ENCODE measurements around the gene TNFAIP2.
A peak's percentile ranks its signal among the peaks of the same experiment; 100 is the strongest.

The TNFAIP2 gene

DNA sequence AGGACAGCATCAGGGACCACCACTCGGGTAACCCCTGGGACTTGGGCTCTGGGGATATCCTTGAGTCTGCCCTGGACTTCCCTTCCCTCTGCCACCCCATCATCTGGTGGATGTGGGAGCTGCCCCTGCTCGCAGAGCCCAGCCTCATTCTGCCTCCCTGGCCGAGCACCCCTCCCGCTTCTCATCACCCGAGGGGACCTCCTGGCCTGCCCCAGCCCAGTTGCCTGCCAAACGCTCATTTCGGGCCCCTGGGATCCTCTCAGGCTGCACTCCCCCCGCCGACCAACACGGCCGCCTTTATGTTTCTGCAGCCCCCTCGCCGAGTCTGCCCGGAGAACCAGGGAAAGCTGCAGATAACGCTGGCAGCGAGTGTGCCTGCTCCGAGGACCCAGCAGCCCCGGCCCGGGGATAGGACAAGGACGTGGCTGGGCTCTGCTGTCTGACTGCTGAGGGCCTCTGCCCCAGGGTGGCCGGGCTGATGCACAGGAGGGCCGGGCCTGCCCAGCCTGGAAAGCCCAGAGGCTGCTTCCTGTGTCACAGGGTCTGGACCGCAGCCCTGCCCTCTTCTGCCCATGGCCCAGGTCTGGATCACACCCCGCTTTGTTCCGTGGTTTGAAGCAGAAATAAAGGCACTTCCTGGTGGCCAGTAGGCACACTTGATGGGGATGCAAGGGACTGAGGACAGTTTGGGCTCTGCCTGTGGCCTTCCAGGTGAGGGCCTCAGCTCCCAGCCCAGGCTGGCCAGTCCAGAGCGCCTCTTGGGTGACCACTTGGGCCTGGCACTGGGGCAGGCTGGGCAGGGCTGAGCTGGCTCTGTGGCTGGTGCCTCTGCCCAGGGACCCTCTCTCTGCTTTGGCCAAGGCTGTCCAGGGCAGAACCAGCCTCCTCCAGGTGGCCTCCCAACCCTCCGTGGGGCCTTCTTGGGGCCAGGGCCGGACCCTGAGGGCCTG, 33.6 kb upstream of the TNFAIP2 start:
- Histone ChIP-seq H3K4me1 (peaks cover 5% of the 10 kb centered on the region), H3K27me3 (ENCODE audit: low read depth) (no peaks in the 10 kb centered on the region; the same call in 1 of the 2 replicates), H3K36me3 (replicated peaks) (no peaks in the 10 kb centered on the region), H3K9me3 (no peaks in the 10 kb centered on the region), H3K4me3 (no peak overlapping the region)
- in situ Hi-C loops (cut with MboI; ENCODE audit: low sequenced_read_pairs) = no loop called here
- no peak for DNase-seq (ENCODE audit: low spot score in 2 of 2)

DNA sequence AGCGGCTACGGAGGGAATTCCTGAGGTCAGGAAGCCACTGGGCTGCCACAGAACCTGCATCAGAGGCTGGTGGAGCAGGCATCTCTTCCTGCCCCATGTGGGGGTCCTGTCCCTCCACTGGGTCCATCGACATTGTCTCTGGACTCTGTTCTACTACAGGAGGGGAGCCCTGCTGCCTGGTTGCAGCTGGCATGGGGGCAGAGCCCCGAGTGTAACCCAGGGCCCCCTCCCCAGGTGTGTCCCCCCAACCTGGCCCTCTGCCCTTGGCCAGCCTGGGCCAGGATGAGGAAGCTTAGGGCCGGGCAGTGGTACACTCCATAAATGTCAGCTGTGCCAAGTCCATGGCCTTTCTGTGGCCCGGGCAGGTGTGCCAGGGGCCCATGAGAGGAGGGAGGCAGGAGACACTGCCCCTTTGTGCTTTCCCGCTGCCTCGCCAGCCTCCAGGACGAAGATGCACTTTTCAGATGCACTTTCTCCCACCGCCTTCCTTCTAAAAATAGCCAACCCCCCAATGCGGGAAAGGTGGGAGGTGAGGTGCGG, 32.7 kb upstream of the TNFAIP2 start:
- no peak overlapping the region for H3K4me3 ChIP-seq
- in situ Hi-C loops (cut with MboI; ENCODE audit: low sequenced_read_pairs) = no loop called here
- DNase-seq (ENCODE audit: low spot score in 2 of 2) = no peak
- H3K4me1 ChIP-seq = peaks cover 5% of the 10 kb centered on the region
- no peaks in the 10 kb centered on the region for H3K27me3 ChIP-seq (ENCODE audit: low read depth)
- no peaks in the 10 kb centered on the region for H3K36me3 ChIP-seq (replicated peaks)
- no peaks in the 10 kb centered on the region for H3K9me3 ChIP-seq

DNA sequence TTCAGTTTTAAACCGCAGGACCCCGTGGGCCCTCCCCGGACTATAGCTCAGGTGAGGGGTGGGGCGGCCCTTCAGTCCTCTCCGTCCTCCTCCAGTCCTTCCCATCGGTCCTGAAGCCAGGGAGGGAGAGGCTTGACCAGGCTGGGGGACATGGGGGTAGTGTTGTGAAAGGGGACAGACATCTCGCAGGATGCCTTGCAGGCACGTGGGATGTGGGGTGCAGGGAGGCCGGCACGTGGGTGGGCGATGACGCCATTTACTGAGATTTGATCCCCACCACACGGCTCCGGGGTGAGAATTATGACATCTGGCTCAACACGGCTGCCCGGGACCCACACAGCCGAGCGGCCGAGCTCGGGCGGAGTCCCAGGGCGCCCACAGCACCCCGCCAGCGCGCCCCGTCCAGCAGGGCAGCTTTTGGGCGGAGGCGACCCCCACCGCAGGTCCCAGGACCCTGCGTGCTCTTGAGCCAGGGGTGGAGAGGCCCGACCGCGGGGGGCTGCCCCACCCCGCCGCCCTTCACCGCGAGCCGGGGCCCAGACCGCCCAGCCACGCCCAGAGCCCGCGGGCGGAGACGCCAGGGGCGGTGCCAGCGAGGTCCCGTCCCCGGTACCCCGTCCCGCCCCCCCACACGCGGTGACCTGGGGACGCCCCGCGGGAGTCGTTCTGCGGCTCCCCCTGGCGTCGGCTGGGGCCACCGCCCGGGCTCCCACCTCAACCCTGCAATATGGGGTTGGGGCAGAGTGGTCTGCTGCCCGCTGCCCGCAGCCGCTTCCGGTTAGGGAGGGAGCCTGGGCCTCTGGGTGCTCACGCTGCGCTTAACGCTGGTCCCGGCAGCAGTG, 32.0 kb upstream of the TNFAIP2 start:
- no peaks in the 10 kb centered on the region for H3K9me3 ChIP-seq
- peak; percentile 56 to 87 for DNase-seq (ENCODE audit: low spot score in 2 of 2)
- H3K36me3 ChIP-seq (replicated peaks) = no peaks in the 10 kb centered on the region
- peak overlapping the region; percentile 20 for H3K4me3 ChIP-seq
- H3K4me1 ChIP-seq = peaks cover 5% of the 10 kb centered on the region
- no peaks in the 10 kb centered on the region for H3K27me3 ChIP-seq (ENCODE audit: low read depth)
- in situ Hi-C loops (cut with MboI; ENCODE audit: low sequenced_read_pairs) = no loop called here

DNA sequence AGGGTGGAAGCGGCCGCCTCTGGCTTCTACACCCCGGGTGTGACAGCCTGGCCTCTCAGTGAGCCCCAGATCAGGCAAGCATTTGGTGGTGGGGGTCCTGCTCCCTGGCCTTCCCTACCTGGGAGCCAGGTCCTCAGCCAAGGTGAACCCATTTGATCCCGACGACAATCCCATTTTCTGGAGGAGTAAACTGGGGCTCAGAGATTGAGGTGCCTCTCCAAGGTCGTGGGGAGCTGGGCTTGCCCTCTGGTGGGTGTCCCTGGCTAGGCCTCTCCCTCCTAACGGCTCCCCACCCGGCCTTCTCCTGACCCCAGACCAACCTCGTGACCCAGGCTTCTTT, 31.4 kb upstream of the TNFAIP2 start:
- H3K27me3 ChIP-seq (ENCODE audit: low read depth) = no peaks in the 10 kb centered on the region
- peaks cover 5% of the 10 kb centered on the region for H3K4me1 ChIP-seq
- in situ Hi-C loops (cut with MboI; ENCODE audit: low sequenced_read_pairs) = no loop called here
- DNase-seq (ENCODE audit: low spot score in 2 of 2) = no peak
- H3K36me3 ChIP-seq (replicated peaks) = no peaks in the 10 kb centered on the region
- peak overlapping the region; percentile 20 for H3K4me3 ChIP-seq
- H3K9me3 ChIP-seq = no peaks in the 10 kb centered on the region

DNA sequence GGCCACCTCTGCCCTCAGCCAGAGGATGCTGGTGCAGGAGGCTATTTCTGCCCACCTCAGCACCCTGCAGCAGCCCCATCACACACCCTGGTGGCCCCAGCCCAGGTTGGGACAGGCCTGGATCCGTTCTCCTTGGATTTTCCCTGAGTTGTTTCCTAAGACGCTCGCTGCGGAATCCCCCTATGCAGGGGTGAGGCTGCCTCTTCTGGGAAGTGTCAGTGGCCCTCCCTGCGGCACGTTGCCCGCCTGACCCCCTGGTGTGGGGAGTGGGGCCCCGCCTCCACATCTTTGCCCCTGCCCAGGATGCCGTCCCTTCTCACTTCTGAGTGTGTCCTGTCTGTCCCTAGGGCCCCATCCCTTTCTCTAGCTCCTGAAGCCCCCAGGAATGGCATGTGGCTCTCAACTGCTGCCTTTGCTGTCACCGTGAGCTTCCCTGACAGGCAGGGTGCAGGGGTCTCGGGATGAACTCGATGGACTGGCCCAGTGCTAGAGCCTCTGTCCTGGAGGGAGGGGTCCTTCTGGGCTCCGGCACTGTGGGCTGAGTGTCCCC, 29.3 kb upstream of the TNFAIP2 start:
- H3K4me1 ChIP-seq = peaks cover 5% of the 10 kb centered on the region
- no peak overlapping the region for H3K4me3 ChIP-seq
- in situ Hi-C loops (cut with MboI; ENCODE audit: low sequenced_read_pairs) = no loop called here
- no peaks in the 10 kb centered on the region for H3K27me3 ChIP-seq (ENCODE audit: low read depth)
- no peak for DNase-seq (ENCODE audit: low spot score in 2 of 2)
- H3K36me3 ChIP-seq (replicated peaks) = no peaks in the 10 kb centered on the region
- no peaks in the 10 kb centered on the region for H3K9me3 ChIP-seq

DNA sequence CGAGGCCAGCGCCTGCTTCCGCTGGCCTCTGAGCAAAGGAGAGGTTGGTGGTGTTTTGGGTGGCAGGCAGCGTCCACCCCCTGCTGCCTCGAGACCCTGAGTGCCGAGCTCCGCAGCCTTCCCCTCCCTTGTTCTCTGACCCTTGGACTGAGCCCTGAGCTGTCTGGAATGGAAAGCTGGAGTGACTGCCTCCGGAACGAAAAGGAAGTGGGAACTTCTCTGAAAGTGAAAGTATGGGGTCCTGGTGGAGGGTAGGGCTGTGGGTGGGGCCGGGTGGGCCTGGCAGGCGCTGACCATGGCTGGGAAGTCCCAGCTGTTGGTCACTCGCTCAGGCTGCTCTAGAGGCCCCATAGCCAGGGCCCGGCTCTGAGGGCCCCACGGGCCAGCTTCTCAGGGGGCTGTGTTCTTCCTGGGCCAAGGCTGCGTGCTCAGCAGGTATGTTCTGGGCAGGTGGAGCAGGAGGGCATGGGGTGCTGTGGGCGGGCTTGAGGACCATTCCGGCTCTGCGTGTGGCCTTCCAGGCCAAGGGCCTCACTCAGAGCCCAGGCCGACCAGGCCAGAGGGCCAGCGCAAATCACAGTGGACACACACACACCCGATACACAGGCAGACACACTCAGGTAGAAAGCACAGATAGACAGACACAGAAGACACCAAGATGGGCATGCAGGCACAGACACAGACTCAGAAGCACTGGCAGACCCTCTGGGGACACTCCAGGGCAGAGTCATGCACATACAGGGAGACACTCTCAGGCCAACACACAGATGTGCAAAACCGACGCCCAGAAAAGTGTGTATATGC, 28.7 kb upstream of the TNFAIP2 start, which contains the start of gene EXOC3L4:
EXOC3L4 (plus strand) TSS at position 320 of the 804 bp plus-strand sequence. CDS start 5,495 bp downstream, outside the sequence.
- H3K36me3 ChIP-seq (replicated peaks) = no peaks in the 10 kb centered on the region
- H3K9me3 ChIP-seq = no peaks in the 10 kb centered on the region
- peaks cover 5% of the 10 kb centered on the region for H3K4me1 ChIP-seq
- in situ Hi-C loops (cut with MboI; ENCODE audit: low sequenced_read_pairs) = no loop called here
- H3K4me3 ChIP-seq = no peak within 1 kb of the TSS
- no peaks in the 10 kb centered on the region for H3K27me3 ChIP-seq (ENCODE audit: low read depth)
- DNase-seq (ENCODE audit: low spot score in 2 of 2) = no peak

DNA sequence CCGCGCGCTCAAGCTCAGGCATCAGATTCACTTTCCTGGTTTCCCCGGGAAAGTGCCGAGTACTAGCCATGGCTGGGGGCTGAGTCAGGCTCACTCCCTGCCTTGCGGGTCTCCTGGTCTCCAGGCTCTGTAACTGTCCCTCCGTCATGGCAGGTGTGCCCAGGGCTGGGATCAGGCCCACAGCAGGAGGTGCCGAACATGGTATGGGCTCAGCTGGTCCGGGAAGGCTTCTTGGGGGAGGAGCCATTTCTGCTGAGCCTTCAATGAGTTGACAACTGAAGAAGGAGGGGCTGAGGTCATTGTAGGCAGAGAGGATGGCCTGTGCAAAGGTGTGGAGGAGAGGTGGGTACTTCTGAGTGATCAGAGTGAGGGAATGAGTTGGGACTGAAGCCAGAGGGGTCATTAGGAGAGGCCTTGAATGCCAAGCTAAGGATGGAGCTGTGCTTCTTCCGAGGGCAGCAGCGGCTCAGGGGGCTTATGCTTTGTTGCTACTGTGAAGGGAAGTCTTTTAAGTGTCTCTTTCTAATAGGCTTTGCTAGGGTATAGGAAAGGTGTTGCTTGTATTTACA, 28.0 kb upstream of the TNFAIP2 start:
- Histone ChIP-seq H3K4me1 (peaks cover 5% of the 10 kb centered on the region), H3K36me3 (replicated peaks) (no peaks in the 10 kb centered on the region), H3K27me3 (ENCODE audit: low read depth) (no peaks in the 10 kb centered on the region), H3K4me3 (no peak overlapping the region), H3K9me3 (no peaks in the 10 kb centered on the region)
- DNase-seq (ENCODE audit: low spot score in 2 of 2) = no peak
- in situ Hi-C loops (cut with MboI; ENCODE audit: low sequenced_read_pairs) = no loop called here

DNA sequence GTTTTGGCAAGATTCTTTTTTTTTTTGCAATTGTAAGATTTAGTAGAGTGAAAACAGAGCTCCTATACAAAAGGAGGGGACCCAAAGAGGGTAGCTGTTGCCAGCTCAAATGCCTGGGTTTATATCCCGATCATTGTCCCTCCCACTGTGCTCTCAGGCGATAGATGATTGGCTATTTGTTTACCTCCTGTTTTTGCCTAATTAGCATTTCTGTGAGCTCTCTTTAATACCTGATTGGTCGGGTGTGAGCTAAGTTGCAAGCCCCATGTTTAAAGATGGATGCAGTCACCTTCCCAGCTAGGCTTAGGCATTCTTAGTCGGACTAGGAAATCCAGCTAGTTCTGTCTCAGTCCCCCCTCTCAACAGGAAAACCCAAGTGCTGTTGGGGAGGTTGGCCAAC, 26.9 kb upstream of the TNFAIP2 start:
- Histone ChIP-seq H3K4me3 (no peak overlapping the region), H3K4me1 (no peaks in the 10 kb centered on the region), H3K36me3 (replicated peaks) (no peaks in the 10 kb centered on the region), H3K27me3 (ENCODE audit: low read depth) (no peaks in the 10 kb centered on the region), H3K9me3 (no peaks in the 10 kb centered on the region)
- in situ Hi-C loops (cut with MboI; ENCODE audit: low sequenced_read_pairs) = no loop called here
- no peak for DNase-seq (ENCODE audit: low spot score in 2 of 2)

DNA sequence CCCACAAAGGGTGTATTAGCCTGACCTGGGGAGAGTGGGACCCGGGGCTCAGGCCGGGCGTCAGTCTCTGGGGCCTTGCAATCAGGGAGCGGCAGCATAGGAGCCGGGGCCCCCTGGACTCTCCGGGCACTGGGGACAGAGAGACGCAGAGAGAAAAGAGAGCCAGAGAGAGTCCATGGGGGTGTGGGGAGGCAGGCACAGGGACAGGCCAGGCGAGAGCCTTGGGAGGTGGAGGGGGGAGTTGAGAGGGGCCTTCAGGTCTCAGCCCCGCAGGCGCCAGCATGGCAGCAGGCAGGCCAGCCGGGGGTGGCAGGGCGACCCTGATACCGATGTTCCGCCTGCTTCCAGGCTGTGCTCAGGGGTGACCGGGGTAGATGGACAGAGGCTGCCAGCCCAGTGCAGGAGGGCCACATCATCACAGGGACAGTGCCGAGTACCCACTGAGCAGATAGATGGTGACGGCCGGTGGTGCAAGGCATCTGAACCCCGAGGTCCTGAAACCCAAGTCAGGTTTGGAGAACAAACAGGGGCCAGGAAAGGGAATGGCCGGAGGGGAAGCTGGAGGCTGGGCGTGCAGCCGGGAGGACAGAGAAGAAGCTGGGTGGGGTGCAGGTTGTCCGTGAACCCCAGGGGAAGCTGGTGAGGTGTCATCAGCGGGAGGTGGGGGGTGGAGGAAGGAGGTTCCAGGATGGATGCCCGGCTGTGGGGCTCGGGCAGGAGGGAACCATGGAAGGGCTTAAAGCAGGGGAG, 25.8 kb upstream of the TNFAIP2 start:
- DNase-seq (ENCODE audit: low spot score in 2 of 2) = no peak
- Histone ChIP-seq H3K4me1 (no peaks in the 10 kb centered on the region), H3K36me3 (replicated peaks) (no peaks in the 10 kb centered on the region), H3K4me3 (no peak overlapping the region), H3K9me3 (no peaks in the 10 kb centered on the region), H3K27me3 (ENCODE audit: low read depth) (no peaks in the 10 kb centered on the region)
- in situ Hi-C loops (cut with MboI; ENCODE audit: low sequenced_read_pairs) = no loop called here

DNA sequence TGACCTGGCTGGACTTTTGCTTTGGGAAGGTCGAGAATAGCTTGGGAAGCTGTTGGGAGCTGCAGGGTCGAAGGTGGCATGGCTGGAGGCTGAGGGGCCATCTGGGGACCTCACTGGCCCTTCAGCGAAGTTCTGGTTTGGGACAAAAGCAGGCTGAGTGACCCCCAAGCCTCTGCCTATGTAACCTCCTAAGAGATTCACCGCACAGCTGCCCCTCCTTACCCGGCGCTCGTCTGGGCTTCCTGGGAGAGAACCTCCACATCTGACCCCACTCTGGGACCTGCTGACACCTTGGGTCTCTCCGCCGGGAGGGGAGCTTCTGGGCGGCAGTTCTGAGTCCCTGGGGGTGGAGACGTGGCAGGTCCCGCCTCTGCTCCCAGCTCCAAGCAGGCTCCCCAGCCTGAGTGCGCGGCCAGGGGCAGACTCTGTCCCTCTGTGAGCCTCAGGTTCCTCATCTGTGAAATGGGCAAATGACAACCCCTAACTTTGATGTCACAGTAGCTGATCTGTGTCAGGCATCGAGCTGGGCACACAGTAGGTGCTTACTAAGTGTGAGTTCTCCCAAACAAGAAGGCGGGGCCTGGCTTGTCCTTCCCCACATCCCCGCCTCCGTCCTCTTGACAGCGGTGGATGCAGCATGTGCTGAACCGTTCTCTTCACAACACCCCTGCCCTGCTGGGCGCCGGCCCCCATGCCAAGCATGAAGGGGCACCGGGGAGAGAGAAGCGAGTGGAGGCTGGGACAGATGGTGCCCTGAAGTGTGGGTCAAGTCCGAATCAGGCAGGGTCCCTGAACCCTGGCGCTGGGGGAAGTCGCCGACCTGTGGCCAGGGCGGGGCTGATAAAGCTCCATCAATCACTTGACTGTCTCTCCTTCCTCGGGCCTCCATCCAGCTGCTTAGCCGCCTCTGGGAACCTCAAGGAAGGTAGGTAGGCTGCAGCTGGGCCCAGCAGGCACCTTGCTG, 25.0 kb upstream of the TNFAIP2 start:
- Histone ChIP-seq H3K4me1 (no peaks in the 10 kb centered on the region), H3K27me3 (ENCODE audit: low read depth) (peaks cover 5% of the 10 kb centered on the region), H3K9me3 (no peaks in the 10 kb centered on the region), H3K36me3 (replicated peaks) (no peaks in the 10 kb centered on the region), H3K4me3 (no peak overlapping the region)
- in situ Hi-C loops (cut with MboI; ENCODE audit: low sequenced_read_pairs) = no loop called here
- no peak for DNase-seq (ENCODE audit: low spot score in 2 of 2)

DNA sequence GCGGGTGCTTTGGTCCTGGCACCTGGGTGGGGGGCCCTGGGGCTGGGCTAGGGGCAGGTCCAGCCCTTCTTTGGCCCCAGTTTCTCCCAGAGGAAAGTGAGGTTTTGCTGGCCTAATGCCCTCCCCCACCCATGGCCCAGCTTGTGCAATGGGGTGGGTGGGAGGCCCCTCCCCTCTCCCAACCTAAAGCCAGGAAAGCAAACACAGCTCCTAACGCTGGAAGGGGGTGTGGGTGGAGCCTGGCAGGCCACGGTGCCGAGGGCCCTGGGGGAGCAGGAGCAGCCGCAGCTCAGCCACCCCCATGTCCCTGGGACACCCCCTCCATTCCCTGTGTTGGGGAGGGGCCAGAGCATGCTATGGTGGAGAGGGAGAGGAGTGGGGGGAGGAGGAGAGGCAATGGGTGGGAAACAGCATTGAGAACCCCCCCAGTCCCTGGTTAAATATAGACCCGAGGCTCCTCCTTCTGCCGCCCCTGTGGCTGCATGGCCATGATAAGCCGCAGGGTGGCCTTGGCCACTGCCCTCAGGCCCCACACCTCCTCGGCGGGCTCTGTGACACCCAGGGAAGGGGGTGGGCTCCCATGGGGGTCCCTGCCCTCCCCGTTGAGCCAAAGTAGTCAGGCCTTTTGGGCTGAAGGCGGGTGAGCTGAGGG, 24.1 kb upstream of the TNFAIP2 start:
- no peak for DNase-seq (ENCODE audit: low spot score in 2 of 2)

More for the DNA sequence above, 24.1 kb upstream of the TNFAIP2 start:
- Histone ChIP-seq H3K4me1 (no peaks in the 10 kb centered on the region), H3K36me3 (replicated peaks) (no peaks in the 10 kb centered on the region), H3K9me3 (no peaks in the 10 kb centered on the region), H3K4me3 (no peak overlapping the region), H3K27me3 (ENCODE audit: low read depth) (peaks cover 14% of the 10 kb centered on the region)
- in situ Hi-C loops (cut with MboI; ENCODE audit: low sequenced_read_pairs) = no loop called here

Measured in HAP-1 (cell line).